Loucy (cell line): ENCODE results near the gene TLCD2.
"Not testable (repeated sequence)": the region's sequence is repeated elsewhere in the genome, so short reads cannot be mapped to it uniquely, and the experiment has no call there.

ENCODE experiments used
- H2AFZ ChIP-seq: fragments of 200-600 bp; sonication (generic); 2 replicates; pipeline ENCODE4 v1.6.0; 2016; ENCODE audit warnings: antibody characterized with exemption, mild to moderate bottlenecking, low read length, moderate library complexity
- H3F3A ChIP-seq: fragments of 200-600 bp; 2 replicates; pipeline ENCODE4 v1.6.0; 2016; ENCODE audit warnings: antibody characterized with exemption, low read depth, mild to moderate bottlenecking
- H3K27me3 ChIP-seq: fragments of 200-600 bp; sonication (generic); 2 replicates; pipeline ENCODE4 v1.6.1; 2014; ENCODE audit warnings: low read length, mild to moderate bottlenecking; ENCODE audit not compliant: insufficient read depth, poor library complexity, severe bottlenecking
- H3K36me3 ChIP-seq: fragments of 200-600 bp; sonication (generic); 2 replicates; pipeline ENCODE4 v1.6.1; 2016; ENCODE audit warnings: low read length; ENCODE audit not compliant: insufficient read depth
- H3K4me1 ChIP-seq: fragments of 200-600 bp; sonication (generic); 2 replicates; pipeline ENCODE4 v1.5.1; 2014; ENCODE audit warnings: low read length, mild to moderate bottlenecking; ENCODE audit not compliant: insufficient read depth, poor library complexity, severe bottlenecking
- H3K4me2 ChIP-seq: fragments of 200-600 bp; sonication (generic); 2 replicates; pipeline ENCODE4 v1.6.0; 2014; ENCODE audit warnings: antibody characterized with exemption, low read length, low read depth, mild to moderate bottlenecking; ENCODE audit not compliant: poor library complexity, severe bottlenecking
- H3K4me3 ChIP-seq: fragments of 200-600 bp; sonication (generic); 2 replicates; pipeline ENCODE4 v1.5.1; 2014; ENCODE audit warnings: low read length, mild to moderate bottlenecking, mixed read lengths; ENCODE audit not compliant: poor library complexity, severe bottlenecking
- H3K79me2 ChIP-seq: fragments of 200-600 bp; sonication (generic); 2 replicates; pipeline ENCODE4 v1.6.1; 2014; ENCODE audit warnings: low read length; ENCODE audit not compliant: insufficient read depth
- H3K9ac ChIP-seq: fragments of 200-600 bp; sonication (generic); 2 replicates; pipeline ENCODE4 v1.6.0; 2014; ENCODE audit warnings: mild to moderate bottlenecking, low read depth, low read length, moderate library complexity; ENCODE audit not compliant: poor library complexity, severe bottlenecking
- H3K9me2 ChIP-seq: fragments of 200-600 bp; sonication (generic); replicated peaks from 2 replicates; pipeline ENCODE4 v1.6.1; 2016; ENCODE audit warnings: low read depth, low read length, mixed read lengths
- H3K9me3 ChIP-seq: fragments of 200-600 bp; sonication (generic); 2 replicates; pipeline ENCODE4 v1.6.1; 2014; ENCODE audit warnings: mild to moderate bottlenecking, antibody characterized with exemption, low read length, low read depth; ENCODE audit not compliant: insufficient read depth
- H4K20me1 ChIP-seq: fragments of 200-600 bp; sonication (generic); 2 replicates; pipeline ENCODE4 v1.6.0; 2014; ENCODE audit warnings: antibody characterized with exemption, low read length, mild to moderate bottlenecking; ENCODE audit not compliant: insufficient read depth, poor library complexity, severe bottlenecking
- EZH2phosphoT487 ChIP-seq: fragments of 200-600 bp; IDR thresholded peaks from 2 replicates; pipeline ENCODE4 v1.6.1; 2018; ENCODE audit warnings: antibody characterized with exemption, mild to moderate bottlenecking, moderate library complexity, borderline replicate concordance
- TF ChIP-seq, protein P1 (sequence below): fragments of 200-600 bp; sonication (generic); conservative IDR thresholded peaks from 2 replicates; pipeline ENCODE4 v1.5.1; 2014; ENCODE audit warnings: mild to moderate bottlenecking, antibody characterized with exemption, low read length

Gene TLCD2

DNA sequence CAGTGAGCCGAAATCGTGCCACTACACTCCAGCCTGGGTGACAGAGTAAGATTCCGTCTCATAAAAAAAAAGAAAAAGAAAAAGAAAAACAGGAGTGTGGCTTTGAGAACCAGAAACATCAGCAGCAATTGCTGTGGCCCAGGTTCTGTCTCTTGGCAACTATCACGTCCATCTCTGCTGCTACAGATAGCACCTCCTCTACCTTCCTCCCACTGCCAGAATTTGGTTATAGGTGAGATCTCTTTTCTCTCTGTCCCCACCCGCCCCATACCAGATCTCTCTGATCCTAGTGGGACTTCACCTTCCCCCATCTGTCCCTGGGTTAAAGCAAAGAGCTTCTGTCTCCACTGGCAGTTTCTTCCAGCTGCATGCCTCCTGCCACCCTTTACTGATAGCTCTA lies 3.1 kb downstream of the TLCD2 start:
- no peaks in the 10 kb centered on the region for H4K20me1 ChIP-seq
- no peaks in the 10 kb centered on the region for H3K36me3 ChIP-seq
- no peak overlapping the region for H3K4me3 ChIP-seq
- H3K4me1 ChIP-seq, result no peaks in the 10 kb centered on the region
- no peaks in the 10 kb centered on the region for H3F3A ChIP-seq
- TF ChIP-seq EZH2phosphoT487, result no peak
- TF ChIP-seq, protein P1, sequence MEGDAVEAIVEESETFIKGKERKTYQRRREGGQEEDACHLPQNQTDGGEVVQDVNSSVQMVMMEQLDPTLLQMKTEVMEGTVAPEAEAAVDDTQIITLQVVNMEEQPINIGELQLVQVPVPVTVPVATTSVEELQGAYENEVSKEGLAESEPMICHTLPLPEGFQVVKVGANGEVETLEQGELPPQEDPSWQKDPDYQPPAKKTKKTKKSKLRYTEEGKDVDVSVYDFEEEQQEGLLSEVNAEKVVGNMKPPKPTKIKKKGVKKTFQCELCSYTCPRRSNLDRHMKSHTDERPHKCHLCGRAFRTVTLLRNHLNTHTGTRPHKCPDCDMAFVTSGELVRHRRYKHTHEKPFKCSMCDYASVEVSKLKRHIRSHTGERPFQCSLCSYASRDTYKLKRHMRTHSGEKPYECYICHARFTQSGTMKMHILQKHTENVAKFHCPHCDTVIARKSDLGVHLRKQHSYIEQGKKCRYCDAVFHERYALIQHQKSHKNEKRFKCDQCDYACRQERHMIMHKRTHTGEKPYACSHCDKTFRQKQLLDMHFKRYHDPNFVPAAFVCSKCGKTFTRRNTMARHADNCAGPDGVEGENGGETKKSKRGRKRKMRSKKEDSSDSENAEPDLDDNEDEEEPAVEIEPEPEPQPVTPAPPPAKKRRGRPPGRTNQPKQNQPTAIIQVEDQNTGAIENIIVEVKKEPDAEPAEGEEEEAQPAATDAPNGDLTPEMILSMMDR, result no peak
- H3K9me2 ChIP-seq, result no peaks in the 10 kb centered on the region
- no peaks in the 10 kb centered on the region for H3K27me3 ChIP-seq
- H3K79me2 ChIP-seq, result no peaks in the 10 kb centered on the region
- no peaks in the 10 kb centered on the region for H3K9me3 ChIP-seq
- no peak overlapping the region for H2AFZ ChIP-seq
- no peak overlapping the region for H3K4me2 ChIP-seq
- no peak overlapping the region for H3K9ac ChIP-seq

DNA sequence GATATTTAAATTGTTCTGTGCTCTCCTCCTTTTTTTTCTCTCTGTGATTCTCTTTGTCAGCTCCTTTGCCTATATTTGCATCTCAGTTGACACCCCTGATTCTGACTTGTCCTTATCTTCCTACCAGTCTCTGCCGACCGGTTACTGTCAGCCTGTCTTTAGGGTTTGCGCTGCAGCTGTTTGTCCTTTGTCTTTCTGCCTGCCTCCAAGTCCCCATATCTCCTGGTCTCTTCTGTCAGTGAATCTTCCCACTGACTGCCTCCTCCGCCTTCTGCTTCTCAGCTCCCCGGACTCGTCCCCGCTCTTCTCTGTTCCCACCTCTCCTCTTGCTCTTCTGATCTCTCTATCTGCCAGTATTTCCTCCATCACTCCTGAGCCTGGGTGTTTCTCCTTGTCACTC lies 5.2 kb downstream of the TLCD2 start:
- H3K9me3 ChIP-seq, result no peaks in the 10 kb centered on the region
- H3K9me2 ChIP-seq, result no peaks in the 10 kb centered on the region
- no peak overlapping the region for H2AFZ ChIP-seq
- no peaks in the 10 kb centered on the region for H3K27me3 ChIP-seq
- H3K9ac ChIP-seq, result no peak overlapping the region
- H4K20me1 ChIP-seq, result no peaks in the 10 kb centered on the region
- H3F3A ChIP-seq, result no peaks in the 10 kb centered on the region
- no peak overlapping the region for H3K4me2 ChIP-seq
- no peak overlapping the region for H3K4me3 ChIP-seq
- TF ChIP-seq, protein P1, result no peak
- TF ChIP-seq EZH2phosphoT487, result no peak
- H3K4me1 ChIP-seq, result no peaks in the 10 kb centered on the region
- no peaks in the 10 kb centered on the region for H3K79me2 ChIP-seq
- no peaks in the 10 kb centered on the region for H3K36me3 ChIP-seq

DNA sequence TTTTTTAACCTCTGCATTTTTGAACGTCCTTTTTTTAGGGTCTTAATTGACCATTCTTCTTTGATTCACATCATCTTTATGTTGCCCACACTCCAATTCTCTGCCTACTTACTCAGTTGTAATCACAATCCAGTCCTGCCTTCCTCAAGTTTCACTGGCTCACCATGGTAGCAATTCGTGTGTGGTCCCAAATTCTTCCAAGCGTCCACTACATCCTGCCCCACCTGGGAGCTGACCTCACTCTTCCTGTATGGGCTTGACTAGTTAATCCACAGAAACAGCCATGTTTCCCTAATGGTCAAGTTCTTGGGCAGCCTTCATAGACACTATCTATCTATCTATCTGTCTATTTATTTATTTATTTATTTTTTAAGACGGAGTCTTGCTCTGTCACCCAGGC lies 7.1 kb downstream of the TLCD2 start:
- H3K4me3 ChIP-seq, result no peak overlapping the region
- no peaks in the 10 kb centered on the region for H3K36me3 ChIP-seq
- H3F3A ChIP-seq, result no peaks in the 10 kb centered on the region
- no peaks in the 10 kb centered on the region for H3K9me3 ChIP-seq
- H2AFZ ChIP-seq, result no peak overlapping the region
- no peaks in the 10 kb centered on the region for H3K9me2 ChIP-seq
- H3K9ac ChIP-seq, result no peak overlapping the region
- no peaks in the 10 kb centered on the region for H3K79me2 ChIP-seq
- H3K4me1 ChIP-seq, result no peaks in the 10 kb centered on the region
- H4K20me1 ChIP-seq, result no peaks in the 10 kb centered on the region
- H3K4me2 ChIP-seq, result no peak overlapping the region
- TF ChIP-seq, protein P1, result no peak
- TF ChIP-seq EZH2phosphoT487, result no peak
- no peaks in the 10 kb centered on the region for H3K27me3 ChIP-seq

DNA sequence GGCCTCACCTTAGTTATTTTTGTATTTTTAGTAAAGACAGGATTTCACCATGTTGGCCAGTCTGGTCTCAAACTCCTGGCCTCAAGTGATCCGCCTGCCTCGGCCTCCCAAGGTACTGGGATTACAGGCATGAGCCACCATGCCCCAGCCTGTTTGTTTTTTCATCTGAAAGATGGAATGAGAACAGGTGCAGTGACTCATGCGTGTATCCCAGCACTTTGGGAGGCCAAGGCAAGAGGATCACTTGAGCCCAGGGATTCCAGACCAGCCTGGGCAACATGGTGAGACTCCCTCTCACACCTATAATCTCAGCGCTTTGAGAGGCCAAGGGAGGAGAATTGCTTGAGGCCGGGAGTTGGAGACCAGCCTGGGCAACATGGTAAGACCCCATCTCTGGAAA lies 10.3 kb downstream of the TLCD2 start:
- not testable (repeated sequence) for H3K79me2 ChIP-seq, H3K4me3 ChIP-seq, H3K36me3 ChIP-seq, H3K4me1 ChIP-seq, H3K27me3 ChIP-seq, H3K9ac ChIP-seq, H3F3A ChIP-seq, H3K9me2 ChIP-seq, H3K9me3 ChIP-seq, H3K4me2 ChIP-seq, H4K20me1 ChIP-seq, H2AFZ ChIP-seq
